K562 (cell line): ENCODE measurements around the gene ALG14. TPM values are rescaled to one million over a fixed set of nuclear protein-coding genes. Genes with fewer than 3 reads are reported as not detected.
A peak's percentile ranks its signal among the peaks of the same experiment; 100 is the strongest.

ENCODE experiments used
- ATAC-seq: fragments of 200-7000 bp; cut with Tn5 transposase; 3 replicates; pipeline ENCODE4 v1.9.1; 2020; ENCODE audit warnings: moderate library complexity
- BruUV-seq: library from RNA; stranded (reverse); fragments of 400-500 nt; replicated peaks from 2 replicates; lab custom pipeline; 2021; lab: Mats Ljungman, UMichigan
- CTCF ChIA-PET: fragments of 300-600 bp; formaldehyde crosslinking; extraction: SDS; loops from one replicate; lab custom pipeline; 2021; ENCODE audit warnings: low intra/inter-chr PET ratio; lab: Yijun Ruan, JAX
- POLR2A ChIA-PET: fragments of 300-600, 350-650 bp; sonication (Branson Sonifier 250); formaldehyde crosslinking; extraction: SDS; loops from one replicate; lab custom pipeline; 2021; ENCODE audit warnings: antibody characterized with exemption, inconsistent platforms; lab: Yijun Ruan, JAX
- DNase-seq, 4 experiments: peaks; one replicate each; pipeline versions ENCODE4 v3.0.0 to v3.0.0-alpha.2; 2011 to 2018; ENCODE audit warnings: low spot score in 3 of 4, mixed read lengths in 3 of 4; ENCODE audit errors: extremely low read depth in 1 of 4
- FAIRE-seq: peaks from 2 replicates; lab custom pipeline; 2011; peaks lifted over from hg19 to GRCh38; lab: Jason Lieb, UNC
- H2AFZ ChIP-seq: 2 replicates; pipeline ENCODE4 v1.6.0; 2011; ENCODE audit warnings: low read depth, low read length, control low read depth, inconsistent platforms
- H3K27ac ChIP-seq: fragments of 200-600 bp; 3 replicates; pipeline ENCODE4 v1.8.0; 2011; ENCODE audit warnings: low read depth, mild to moderate bottlenecking, control low read depth, inconsistent platforms, low read length, moderate library complexity, mixed read lengths; ENCODE audit errors: extremely low read depth
- H3K27me3 ChIP-seq, 2 experiments: fragments of 300-600 bp in 1 of 2; 2 replicates in 1 of 2; 3 replicates in 1 of 2; pipeline versions ENCODE4 v1.6.0 to v1.8.0; 2011; ENCODE audit warnings: inconsistent platforms in 2 of 2, low read length in 2 of 2, mild to moderate bottlenecking in 1 of 2, mixed read lengths in 1 of 2, moderate library complexity in 1 of 2; ENCODE audit not compliant: control insufficient read depth in 2 of 2, insufficient read depth in 2 of 2
- H3K36me3 ChIP-seq: fragments of 300-600 bp; 3 replicates; pipeline ENCODE4 v1.8.0; 2011; ENCODE audit warnings: mild to moderate bottlenecking, low read length, inconsistent platforms; ENCODE audit not compliant: control insufficient read depth, insufficient read depth
- H3K4me1 ChIP-seq, 2 experiments: fragments of 200-600 bp in 1 of 2; replicated peaks in 1 of 2; 2 replicates in 1 of 2; 3 replicates in 1 of 2; pipeline versions ENCODE4 v1.5.1 to v1.8.0; 2011; ENCODE audit warnings: inconsistent platforms in 2 of 2, low read length in 2 of 2, mild to moderate bottlenecking in 1 of 2, mixed read lengths in 1 of 2, moderate library complexity in 1 of 2; ENCODE audit not compliant: control insufficient read depth in 2 of 2, insufficient read depth in 2 of 2
- H3K4me2 ChIP-seq: 2 replicates; pipeline ENCODE4 v1.6.1; 2011; ENCODE audit warnings: low read length, control low read depth, inconsistent platforms, mixed read lengths; ENCODE audit not compliant: insufficient read depth
- H3K4me3 ChIP-seq: fragments of 200-600 bp; sonication (generic), shearing (Covaris generic); 2 replicates; pipeline ENCODE4 v1.5.1; 2016; ENCODE audit warnings: control low read depth, inconsistent platforms
- H3K79me2 ChIP-seq: fragments of 200-600 bp; 3 replicates; pipeline ENCODE4 v1.8.0; 2011; ENCODE audit warnings: low read length, inconsistent platforms; ENCODE audit not compliant: control insufficient read depth, insufficient read depth
- H3K9ac ChIP-seq, 2 experiments: 2 replicates each; pipeline versions ENCODE4 v1.6.0 to v1.6.1; 2011; ENCODE audit warnings: low read depth in 2 of 2, low read length in 2 of 2, control low read depth in 1 of 2, inconsistent platforms in 1 of 2, mild to moderate bottlenecking in 1 of 2, mixed read lengths in 1 of 2; ENCODE audit not compliant: insufficient read depth in 1 of 2
- H3K9me1 ChIP-seq: one replicate; pipeline ENCODE4 v1.6.0; 2011; ENCODE audit warnings: inconsistent platforms, mild to moderate bottlenecking, low read length, moderate library complexity; ENCODE audit not compliant: control insufficient read depth, insufficient read depth
- H3K9me3 ChIP-seq: replicated peaks from 2 replicates; pipeline ENCODE4 v1.5.1; 2011; ENCODE audit warnings: low read depth, low read length, inconsistent platforms; ENCODE audit not compliant: control insufficient read depth, insufficient read depth
- H4K20me1 ChIP-seq: replicated peaks from 2 replicates; pipeline ENCODE4 v1.6.1; 2011; ENCODE audit warnings: low read length, inconsistent platforms, mixed read lengths; ENCODE audit not compliant: control insufficient read depth, insufficient read depth
- ARNT ChIP-seq, 2 experiments: fragments of 450-650 bp; IDR thresholded peaks; 2 replicates each; pipeline ENCODE4 v1.6.1; 2016; ENCODE audit warnings: mild to moderate bottlenecking in 1 of 2
- MEIS2 ChIP-seq: fragments of 450-650 bp; IDR thresholded peaks from 2 replicates; pipeline ENCODE4 v1.6.1; 2014; ENCODE audit warnings: mild to moderate bottlenecking; ENCODE audit not compliant: partially characterized antibody
- MLLT1 ChIP-seq, 2 experiments: fragments of 450-650 bp; IDR thresholded peaks; 2 replicates each; pipeline ENCODE4 v1.6.1; 2016
- RB1 ChIP-seq: fragments of 450-650 bp; IDR thresholded peaks from 2 replicates; pipeline ENCODE4 v1.6.1; 2017; ENCODE audit warnings: low read depth, mild to moderate bottlenecking
- RCOR1 ChIP-seq, 2 experiments: IDR thresholded peaks; 2 replicates each; pipeline ENCODE4 v1.6.1; 2012; ENCODE audit warnings: low read depth in 2 of 2, low read length in 2 of 2, borderline replicate concordance in 1 of 2, improper control_type of control experiment in 1 of 2
- THRAP3 ChIP-seq: fragments of 450-650 bp; IDR thresholded peaks from 2 replicates; pipeline ENCODE4 v1.6.1; 2016; ENCODE audit warnings: mild to moderate bottlenecking, inconsistent platforms, borderline replicate concordance
- WGBS: fragments of 100-300 bp; shearing (Covaris generic); methylation state at CpG from one replicate; pipeline ENCODE4 v1.1.6; 2016; ENCODE audit warnings: low coverage, mixed read lengths; ENCODE audit not compliant: insufficient coverage; ENCODE audit errors: missing lambda C conversion rate; 5-methylcytosine and 5-hydroxymethylcytosine counted together
- in situ Hi-C: fragments of 300-500 bp; cut with MboI; formaldehyde crosslinking; loops from 4 replicates; pipeline ENCODE4 v1.15.0; 2018; ENCODE audit warnings: inconsistent platforms, mixed read lengths
- intact Hi-C: fragments of 100-400 bp; cut with micrococcal nuclease; formaldehyde crosslinking; loops from 2 replicates; pipeline ENCODE4 v1.14.2; 2022
- polyA plus RNA-seq, 8 experiments: library from polyadenylated mRNA; depleted of rRNA in 4 of 8; stranded (reverse) in 5 of 8; unstranded in 3 of 8; fragments of >200 nt; fragmentation: Nextera tagmentation in 2 of 8; fragmentation: Illumina TruSeq in 1 of 8; extraction: Ambion mirVana in 2 of 8; extraction: Trizol in 1 of 8; gene quantifications; 2 replicates each; pipeline versions ENCODE4 v1.2.1 to v1.2.3, GENCODE V29; 2011 to 2014; ENCODE audit warnings: inconsistent platforms in 1 of 8, missing spikeins in 1 of 8
- total RNA-seq, 7 experiments: library from RNA; depleted of rRNA in 6 of 7; stranded (reverse); fragments of >200 nt in 6 of 7; fragmentation: Illumina TruSeq in 2 of 7; extraction: Trizol in 2 of 7; gene quantifications; 2 replicates each; pipeline versions ENCODE4 v1.2.1 to v1.2.3, GENCODE V29; 2011 to 2021; ENCODE audit warnings: low replicate concordance in 1 of 7
- TF ChIP-seq, protein P1 (sequence below), 2 experiments: fragments of 450-650 bp; formaldehyde crosslinking in 1 of 2; IDR thresholded peaks; 2 replicates each; pipeline versions ENCODE4 v1.4.0 to v1.6.1; 2014 to 2020; ENCODE audit warnings: mild to moderate bottlenecking in 2 of 2, borderline replicate concordance in 1 of 2, low read depth in 1 of 2
- TF ChIP-seq, protein P2 (sequence below): fragments of 450-650 bp; formaldehyde crosslinking; IDR thresholded peaks from 2 replicates; pipeline ENCODE4 v1.4.0; 2020; ENCODE audit warnings: mild to moderate bottlenecking, moderate library complexity

Gene ALG14
- total and polyA plus RNA-seq, 9 of the 15 experiments (the other 6 are each of a cell fraction or from before 2014, with no cell fraction given): 2.8 to 16.2 (median 4.9) TPM

GRCh38 chr1:95043141-95043980 is 29.4 kb downstream of the ALG14 start:
- peak overlapping the region; percentile 73 for H2AFZ ChIP-seq
- no peaks in the 10 kb centered on the region for H3K27me3 ChIP-seq
- WGBS: 23% methylated on average over 11 of the region's 11 CpGs
- peak; percentile 97 for FAIRE-seq
- no peaks in the 10 kb centered on the region for H3K36me3 ChIP-seq
- no peaks in the 10 kb centered on the region for H4K20me1 ChIP-seq
- H3K4me2 ChIP-seq: peak overlapping the region; percentile 34; the same call in 1 of the 2 replicates
- no peak overlapping the region for H3K9ac ChIP-seq
- H3K4me1 ChIP-seq: no peaks in the 10 kb centered on the region; a peak in 1 of 5 replicates
- in situ Hi-C loops: loop anchor here (5.0 kb wide), 1 partner anchor 186 kb away; no protein-coding TSS in a partner anchor
- BruUV-seq: no TSS peak
- POLR2A ChIA-PET: interaction anchor here (0.7 kb wide), 1 partner anchor 417 kb away, joined by 3 read pairs; no protein-coding TSS in a partner anchor
- peak; percentile 95 for ATAC-seq
- CTCF ChIA-PET: interaction anchor here (0.6 to 3.3 kb wide), 5 partner anchors 41 to 529 kb away, joined by 3 to 25 read pairs (median 4); no protein-coding TSS in a partner anchor
- H3K27ac ChIP-seq: no peak overlapping the region
- H3K9me3 ChIP-seq: no peaks in the 10 kb centered on the region
- H3K4me3 ChIP-seq: no peak overlapping the region
- H3K9me1 ChIP-seq: no peaks in the 10 kb centered on the region
- H3K79me2 ChIP-seq: no peaks in the 10 kb centered on the region
- DNase-seq: peak; percentile 77 to 88 (median 81)
- intact Hi-C loops: loop anchor here (1.0 to 10.0 kb wide), 6 partner anchors 81 to 562 kb away; partner anchors contain the start of gene RWDD3
- TF ChIP-seq RCOR1 (IDR thresholded peaks at IDR 0.05; ENCODE audit: borderline replicate concordance in 1 of 2, low read depth in 2 of 2, low read length in 2 of 2): 0 out of 4 replicates have a peak, but pooled peaks of 1 of the 2 experiments have one; percentile 27
- TF ChIP-seq MEIS2: peak; percentile 24
- TF ChIP-seq, protein P1, sequence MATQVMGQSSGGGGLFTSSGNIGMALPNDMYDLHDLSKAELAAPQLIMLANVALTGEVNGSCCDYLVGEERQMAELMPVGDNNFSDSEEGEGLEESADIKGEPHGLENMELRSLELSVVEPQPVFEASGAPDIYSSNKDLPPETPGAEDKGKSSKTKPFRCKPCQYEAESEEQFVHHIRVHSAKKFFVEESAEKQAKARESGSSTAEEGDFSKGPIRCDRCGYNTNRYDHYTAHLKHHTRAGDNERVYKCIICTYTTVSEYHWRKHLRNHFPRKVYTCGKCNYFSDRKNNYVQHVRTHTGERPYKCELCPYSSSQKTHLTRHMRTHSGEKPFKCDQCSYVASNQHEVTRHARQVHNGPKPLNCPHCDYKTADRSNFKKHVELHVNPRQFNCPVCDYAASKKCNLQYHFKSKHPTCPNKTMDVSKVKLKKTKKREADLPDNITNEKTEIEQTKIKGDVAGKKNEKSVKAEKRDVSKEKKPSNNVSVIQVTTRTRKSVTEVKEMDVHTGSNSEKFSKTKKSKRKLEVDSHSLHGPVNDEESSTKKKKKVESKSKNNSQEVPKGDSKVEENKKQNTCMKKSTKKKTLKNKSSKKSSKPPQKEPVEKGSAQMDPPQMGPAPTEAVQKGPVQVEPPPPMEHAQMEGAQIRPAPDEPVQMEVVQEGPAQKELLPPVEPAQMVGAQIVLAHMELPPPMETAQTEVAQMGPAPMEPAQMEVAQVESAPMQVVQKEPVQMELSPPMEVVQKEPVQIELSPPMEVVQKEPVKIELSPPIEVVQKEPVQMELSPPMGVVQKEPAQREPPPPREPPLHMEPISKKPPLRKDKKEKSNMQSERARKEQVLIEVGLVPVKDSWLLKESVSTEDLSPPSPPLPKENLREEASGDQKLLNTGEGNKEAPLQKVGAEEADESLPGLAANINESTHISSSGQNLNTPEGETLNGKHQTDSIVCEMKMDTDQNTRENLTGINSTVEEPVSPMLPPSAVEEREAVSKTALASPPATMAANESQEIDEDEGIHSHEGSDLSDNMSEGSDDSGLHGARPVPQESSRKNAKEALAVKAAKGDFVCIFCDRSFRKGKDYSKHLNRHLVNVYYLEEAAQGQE (IDR thresholded peaks at IDR 0.05; ENCODE audit: borderline replicate concordance): peak; percentile 83
- TF ChIP-seq, protein P1 (CRISPR knock-in tag; IDR thresholded peaks at IDR 0.05; ENCODE audit: low read depth): no peak
- TF ChIP-seq ARNT (IDR thresholded peaks at IDR 0.05): peak in 1 of 2 experiments; percentile 22; a peak in 1 of 4 replicates
- peak; percentile 19; the same call in 1 of the 2 replicates for TF ChIP-seq RB1
- peak; percentile 35 to 86; a peak in 2 of 4 replicates for TF ChIP-seq MLLT1 (IDR thresholded peaks at IDR 0.05)
- TF ChIP-seq THRAP3: no peak
- TF ChIP-seq, protein P2, sequence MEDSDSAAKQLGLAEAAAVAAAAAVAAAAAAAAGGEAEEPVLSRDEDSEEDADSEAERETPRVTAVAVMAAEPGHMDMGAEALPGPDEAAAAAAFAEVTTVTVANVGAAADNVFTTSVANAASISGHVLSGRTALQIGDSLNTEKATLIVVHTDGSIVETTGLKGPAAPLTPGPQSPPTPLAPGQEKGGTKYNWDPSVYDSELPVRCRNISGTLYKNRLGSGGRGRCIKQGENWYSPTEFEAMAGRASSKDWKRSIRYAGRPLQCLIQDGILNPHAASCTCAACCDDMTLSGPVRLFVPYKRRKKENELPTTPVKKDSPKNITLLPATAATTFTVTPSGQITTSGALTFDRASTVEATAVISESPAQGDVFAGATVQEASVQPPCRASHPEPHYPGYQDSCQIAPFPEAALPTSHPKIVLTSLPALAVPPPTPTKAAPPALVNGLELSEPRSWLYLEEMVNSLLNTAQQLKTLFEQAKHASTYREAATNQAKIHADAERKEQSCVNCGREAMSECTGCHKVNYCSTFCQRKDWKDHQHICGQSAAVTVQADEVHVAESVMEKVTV: peak; percentile 84
